Measurements from ENCODE around the gene EPN1.
A peak's percentile ranks its signal among the peaks of the same experiment; 100 is the strongest.

The EPN1 gene

DNA sequence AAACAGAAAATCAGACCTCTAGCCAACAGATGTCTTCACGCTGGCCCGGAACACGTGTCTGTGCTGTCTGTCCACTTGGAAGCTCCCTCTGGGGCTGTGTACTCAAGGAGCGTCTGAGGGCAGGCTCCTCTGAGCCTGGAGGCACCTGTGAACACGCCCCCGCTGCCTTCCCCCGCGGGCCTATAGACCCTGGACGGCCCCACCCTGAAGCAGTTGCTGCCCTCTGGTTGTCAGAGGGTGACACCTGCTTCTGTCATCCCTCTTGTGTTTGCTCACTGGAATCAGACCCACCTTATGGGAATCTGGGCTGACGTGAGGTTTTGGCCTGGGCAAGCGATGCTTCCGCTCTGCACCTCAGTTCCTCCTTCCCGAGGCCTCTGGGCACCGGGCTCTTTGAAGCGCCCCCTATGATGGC is 19.2 kb downstream of the EPN1 start:
- ChIA-PET CTCF (interaction anchor here (0.7 kb wide), 1 partner anchor 1515 kb away, joined by 5 read pairs; no protein-coding TSS in a partner anchor), POLR2A (ENCODE audit: low non-redundant PET) (no interaction called here)
- TF ChIP-seq, protein P1, sequence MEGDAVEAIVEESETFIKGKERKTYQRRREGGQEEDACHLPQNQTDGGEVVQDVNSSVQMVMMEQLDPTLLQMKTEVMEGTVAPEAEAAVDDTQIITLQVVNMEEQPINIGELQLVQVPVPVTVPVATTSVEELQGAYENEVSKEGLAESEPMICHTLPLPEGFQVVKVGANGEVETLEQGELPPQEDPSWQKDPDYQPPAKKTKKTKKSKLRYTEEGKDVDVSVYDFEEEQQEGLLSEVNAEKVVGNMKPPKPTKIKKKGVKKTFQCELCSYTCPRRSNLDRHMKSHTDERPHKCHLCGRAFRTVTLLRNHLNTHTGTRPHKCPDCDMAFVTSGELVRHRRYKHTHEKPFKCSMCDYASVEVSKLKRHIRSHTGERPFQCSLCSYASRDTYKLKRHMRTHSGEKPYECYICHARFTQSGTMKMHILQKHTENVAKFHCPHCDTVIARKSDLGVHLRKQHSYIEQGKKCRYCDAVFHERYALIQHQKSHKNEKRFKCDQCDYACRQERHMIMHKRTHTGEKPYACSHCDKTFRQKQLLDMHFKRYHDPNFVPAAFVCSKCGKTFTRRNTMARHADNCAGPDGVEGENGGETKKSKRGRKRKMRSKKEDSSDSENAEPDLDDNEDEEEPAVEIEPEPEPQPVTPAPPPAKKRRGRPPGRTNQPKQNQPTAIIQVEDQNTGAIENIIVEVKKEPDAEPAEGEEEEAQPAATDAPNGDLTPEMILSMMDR (conservative IDR thresholded peaks at IDR 0.05; ENCODE audit: low read depth): no peak
- no peak for DNase-seq (ENCODE audit: low spot score)
- no peak overlapping the region for H3K27ac ChIP-seq

DNA sequence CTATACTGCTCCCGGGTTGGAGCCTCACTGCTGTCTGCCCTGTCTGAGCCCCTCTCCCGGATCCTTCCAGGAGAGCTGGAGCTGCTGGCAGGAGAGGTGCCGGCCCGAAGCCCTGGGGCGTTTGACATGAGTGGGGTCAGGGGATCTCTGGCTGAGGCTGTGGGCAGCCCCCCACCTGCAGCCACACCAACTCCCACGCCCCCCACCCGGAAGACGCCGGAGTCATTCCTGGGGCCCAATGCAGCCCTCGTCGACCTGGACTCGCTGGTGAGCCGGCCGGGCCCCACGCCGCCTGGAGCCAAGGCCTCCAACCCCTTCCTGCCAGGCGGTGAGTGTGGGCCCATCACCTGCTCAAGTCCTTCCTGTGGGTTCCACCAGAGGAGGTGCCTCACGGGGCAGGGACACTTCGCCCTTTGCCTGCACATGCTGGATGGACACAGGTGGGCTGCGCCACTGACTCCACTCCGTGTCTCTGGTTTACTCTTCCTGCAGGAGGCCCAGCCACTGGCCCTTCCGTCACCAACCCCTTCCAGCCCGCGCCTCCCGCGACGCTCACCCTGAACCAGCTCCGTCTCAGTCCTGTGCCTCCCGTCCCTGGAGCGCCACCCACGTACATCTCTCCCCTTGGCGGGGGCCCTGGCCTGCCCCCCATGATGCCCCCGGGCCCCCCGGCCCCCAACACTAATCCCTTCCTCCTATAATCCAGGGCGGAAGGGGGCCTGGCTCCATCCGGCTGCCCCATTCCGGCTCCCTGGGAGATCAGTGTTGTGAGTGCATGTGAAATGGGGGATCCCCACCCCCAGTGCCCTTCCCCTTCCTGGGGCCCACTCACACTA is 19.8 kb downstream of the EPN1 start:
- POLR2A ChIA-PET (ENCODE audit: low non-redundant PET): no interaction called here
- DNase-seq (ENCODE audit: low spot score): no peak
- CTCF ChIA-PET: interaction anchor here (0.7 kb wide), 1 partner anchor 1514 kb away, joined by 5 read pairs; no protein-coding TSS in a partner anchor
- no peak overlapping the region for H3K27ac ChIP-seq
- TF ChIP-seq, protein P1 (conservative IDR thresholded peaks at IDR 0.05; ENCODE audit: low read depth): no peak

GRCh38 chr19:55695511-55696290 is 20.7 kb downstream of the EPN1 start:
- ChIA-PET CTCF (no interaction called here), POLR2A (ENCODE audit: low non-redundant PET) (no interaction called here)
- no peak for DNase-seq (ENCODE audit: low spot score)
- H3K27ac ChIP-seq: 0 out of 2 replicates have a peak overlapping the region, but pooled peaks have one; percentile 4
- TF ChIP-seq, protein P1 (conservative IDR thresholded peaks at IDR 0.05; ENCODE audit: low read depth): no peak

- POLR2A ChIA-PET (ENCODE audit: low non-redundant PET): no interaction called here
- CTCF ChIA-PET: no interaction called here
- no peak for DNase-seq (ENCODE audit: low spot score)
- TF ChIP-seq, protein P1 (conservative IDR thresholded peaks at IDR 0.05; ENCODE audit: low read depth): no peak
- H3K27ac ChIP-seq: 0 out of 2 replicates have a peak overlapping the region, but pooled peaks have one; percentile 4
Measured at GRCh38 chr19:55696301-55697068, 21.5 kb downstream of the EPN1 start.

DNA sequence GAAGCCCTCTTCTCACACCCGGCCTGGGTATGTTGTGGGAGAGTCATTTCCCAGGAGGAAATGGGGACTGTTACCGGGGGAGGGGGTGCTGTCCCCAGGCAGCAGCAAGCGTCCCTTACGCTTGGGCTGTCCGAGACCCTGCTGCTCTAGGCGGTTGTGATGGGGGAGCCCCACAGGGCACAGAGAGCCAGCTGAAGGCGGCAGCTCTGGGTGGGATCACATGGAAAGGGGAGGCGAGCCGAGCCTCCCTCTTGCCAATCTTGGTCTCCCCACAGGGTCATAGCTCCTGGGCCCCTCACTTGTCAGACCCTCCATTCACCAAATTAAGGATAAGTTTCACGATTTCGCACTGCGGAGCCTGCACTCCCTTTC is 22.0 kb downstream of the EPN1 start:
- DNase-seq (ENCODE audit: low spot score): no peak
- POLR2A ChIA-PET (ENCODE audit: low non-redundant PET): no interaction called here
- CTCF ChIA-PET: interaction anchor here (0.6 kb wide), 1 partner anchor 65 kb away, joined by 5 read pairs; no protein-coding TSS in a partner anchor
- TF ChIP-seq, protein P1 (conservative IDR thresholded peaks at IDR 0.05; ENCODE audit: low read depth): no peak
- no peak overlapping the region for H3K27ac ChIP-seq

DNA sequence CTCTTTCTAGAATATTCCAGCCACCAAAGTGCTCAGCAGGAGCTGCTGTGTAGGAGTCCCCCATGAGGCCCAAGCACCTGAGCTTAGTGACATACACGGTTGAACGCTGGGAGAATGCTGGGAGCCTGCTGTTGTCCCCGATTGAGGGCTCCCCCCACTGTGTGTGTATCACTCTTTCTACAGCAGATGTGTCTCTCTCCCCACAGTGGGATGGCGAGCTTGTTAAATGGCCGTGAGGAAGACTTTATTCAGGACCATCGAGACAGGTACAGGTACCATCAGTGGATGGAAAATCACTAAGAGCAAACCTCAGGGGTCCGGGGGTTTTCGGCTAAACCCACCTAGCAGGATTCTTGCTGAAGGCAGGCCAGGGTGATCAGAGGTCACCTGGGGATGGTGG is 22.7 kb downstream of the EPN1 start:
- CTCF ChIA-PET: interaction anchor here (0.6 kb wide), 1 partner anchor 66 kb away, joined by 5 read pairs; no protein-coding TSS in a partner anchor
- no peak overlapping the region for H3K27ac ChIP-seq
- POLR2A ChIA-PET (ENCODE audit: low non-redundant PET): no interaction called here
- no peak for DNase-seq (ENCODE audit: low spot score)
- TF ChIP-seq, protein P1 (conservative IDR thresholded peaks at IDR 0.05; ENCODE audit: low read depth): no peak

All from RWPE1 (cell line).